ENCODE results near the gene IMPA2. TPM values are rescaled to one million over a fixed set of nuclear protein-coding genes. Genes with fewer than 3 reads are reported as not detected.
"Not testable (repeated sequence)": the region's sequence is repeated elsewhere in the genome, so short reads cannot be mapped to it uniquely, and the experiment has no call there.

Gene IMPA2
- total RNA-seq, 2 donors from 2014 or later, result 269 to 446 TPM

GRCh38 chr18:11944252-11944651 is 37.1 kb upstream of the IMPA2 start:
- no peak for TF ChIP-seq CTCF (IDR thresholded peaks at IDR 0.05)
- no peak for TF ChIP-seq POLR2A (IDR thresholded peaks at IDR 0.05)
- H3K36me3 ChIP-seq (replicated peaks in 1 of 2; ENCODE audit: insufficient read depth in 1 of 2, low read depth in 2 of 2), result no peaks in the 10 kb centered on the region
- ATAC-seq, result no peak
- no peak overlapping the region for H3K27ac ChIP-seq
- WGBS, 2 donors, result 61 to 77% methylated on average over 4 of the region's 4 CpGs
- no peaks in the 10 kb centered on the region for H3K9me3 ChIP-seq
- H3K4me1 ChIP-seq, result peaks cover 38% of the 10 kb centered on the region
- intact Hi-C loops (cut with DNase I), result loop anchor here (5.0 kb wide), 1 partner anchor 58 kb away; no protein-coding TSS in a partner anchor
- no peak for DNase-seq
- no peak overlapping the region for H3K4me3 ChIP-seq
- H3K27me3 ChIP-seq, result no peaks in the 10 kb centered on the region

- no peak for DNase-seq
- no peaks in the 10 kb centered on the region for H3K36me3 ChIP-seq (replicated peaks in 1 of 2; ENCODE audit: insufficient read depth in 1 of 2, low read depth in 2 of 2)
- no peak overlapping the region for H3K4me3 ChIP-seq
- no peaks in the 10 kb centered on the region for H3K27me3 ChIP-seq
- intact Hi-C loops (cut with DNase I), result loop anchor here (5.0 kb wide), 1 partner anchor 58 kb away; no protein-coding TSS in a partner anchor
- no peak for ATAC-seq
- 57 to 72% methylated on average over 5 of the region's 5 CpGs for WGBS, 2 donors
- TF ChIP-seq CTCF (IDR thresholded peaks at IDR 0.05) (no peak), POLR2A (IDR thresholded peaks at IDR 0.05) (no peak)
- H3K4me1 ChIP-seq, result peaks cover 44% of the 10 kb centered on the region
- H3K9me3 ChIP-seq, result no peaks in the 10 kb centered on the region
- H3K27ac ChIP-seq, result no peak overlapping the region
Observed at GRCh38 chr18:11944786-11945185, 36.5 kb upstream of the IMPA2 start.

GRCh38 chr18:11945834-11946659 is 35.3 kb upstream of the IMPA2 start:
- peak; percentile 21 to 46 (median 30) for DNase-seq

GRCh38 chr18:11946756-11947155 is 34.6 kb upstream of the IMPA2 start:
- TF ChIP-seq CTCF (IDR thresholded peaks at IDR 0.05), result no peak
- Histone ChIP-seq H3K27ac (peak overlapping the region; percentile 97 to 99 (median 98)), H3K4me3 (no peak overlapping the region), H3K27me3 (no peaks in the 10 kb centered on the region), H3K9me3 (no peaks in the 10 kb centered on the region), H3K36me3 (replicated peaks in 1 of 2; ENCODE audit: insufficient read depth in 1 of 2, low read depth in 2 of 2) (no peaks in the 10 kb centered on the region), H3K4me1 (peaks cover 62% of the 10 kb centered on the region)
- ATAC-seq (no peak), DNase-seq (peak in 3 of 4 donors; percentile 29 to 46 (median 37))
- intact Hi-C loops (cut with DNase I), result no loop called here
- 8 to 17% methylated on average over 3 of the region's 3 CpGs for WGBS, 2 donors

More at GRCh38 chr18:11945834-11946659, 35.3 kb upstream of the IMPA2 start:
- H3K4me3 ChIP-seq; H3K36me3 ChIP-seq (replicated peaks in 1 of 2; ENCODE audit: insufficient read depth in 1 of 2, low read depth in 2 of 2); H3K9me3 ChIP-seq; intact Hi-C loops (cut with DNase I); H3K27me3 ChIP-seq; ATAC-seq: not testable (repeated sequence)
- WGBS, 2 donors, result 82 to 88% methylated on average over 20 to 21 of the region's 22 CpGs
- Histone ChIP-seq H3K27ac (peak overlapping the region; percentile 97 to 99 (median 98)), H3K4me1 (peaks cover 56% of the 10 kb centered on the region)

- Histone ChIP-seq H3K4me1 (peaks cover 64% of the 10 kb centered on the region), H3K36me3 (replicated peaks in 1 of 2; ENCODE audit: insufficient read depth in 1 of 2, low read depth in 2 of 2) (no peaks in the 10 kb centered on the region), H3K9me3 (no peaks in the 10 kb centered on the region), H3K27ac (peak overlapping the region; percentile 97 to 99 (median 98)), H3K4me3 (peak overlapping the region in 1 of 2 donors; percentile 2), H3K27me3 (no peaks in the 10 kb centered on the region)
- intact Hi-C loops (cut with DNase I), result no loop called here
- peak; percentile 60 to 91 (median 86) for TF ChIP-seq POLR2A (IDR thresholded peaks at IDR 0.05)
- TF ChIP-seq CTCF (IDR thresholded peaks at IDR 0.05), result peak in 1 of 7 experiments; percentile 13
- DNase-seq (peak; percentile 94 to 98 (median 98)), ATAC-seq (peak; percentile 94)
- 3% methylated on average over 26 to 54 of the region's 55 CpGs for WGBS, 2 donors
Observed at GRCh38 chr18:11947214-11948191, 33.8 kb upstream of the IMPA2 start.

Measured in body of pancreas (tissue), 4 donors.